Mucosa of descending colon (tissue), 3 donors: Measurements from ENCODE around the gene WARS2. TPM values are rescaled to one million over a fixed set of nuclear protein-coding genes. Genes with fewer than 3 reads are reported as not detected.

Experiments used
- ATAC-seq: fragments of 200-7000 bp; cut with Tn5 transposase; one replicate; pipeline ENCODE4 v1.9.1; 2020; ENCODE audit warnings: mild to moderate bottlenecking, moderate library complexity
- DNase-seq, 3 donors: peaks; one replicate each; pipeline ENCODE4 v3.0.0-alpha.2; 2020
- H3K36me3 ChIP-seq: fragments of 200-600 bp; one replicate; pipeline ENCODE4 v1.8.0; 2021; ENCODE audit warnings: low read depth, mild to moderate bottlenecking
- H3K4me1 ChIP-seq: fragments of 200-600 bp; one replicate; pipeline ENCODE4 v1.8.0; 2021; ENCODE audit warnings: low read depth, mild to moderate bottlenecking
- H3K4me3 ChIP-seq: fragments of 200-600 bp; one replicate; pipeline ENCODE4 v1.8.0; 2021; ENCODE audit warnings: mild to moderate bottlenecking
- H3K9me3 ChIP-seq: fragments of 200-600 bp; one replicate; pipeline ENCODE4 v1.8.0; 2021; ENCODE audit warnings: mild to moderate bottlenecking
- intact Hi-C, 2 donors: fragments of 100-400 bp; cut with DNase I in 1 of 2; cut with micrococcal nuclease in 1 of 2; formaldehyde crosslinking; loops; one replicate each; pipeline versions ENCODE4 v1.11.0 to v1.11.1; 2022; cut with DNase I, micrococcal nuclease
- total RNA-seq, 3 donors: library from RNA; stranded (reverse); fragmentation: NEBNext Ultra II Directional in 2 of 3; extraction: Animal tissue kit (Norgen Biotek cat#: 25700) in 2 of 3; gene quantifications; one replicate each; pipeline versions ENCODE4 v1.2.1 to v1.2.4, GENCODE V29; 2021 to 2023
- TF ChIP-seq, protein P1 (sequence below): fragments of 200-600 bp; IDR thresholded peaks from one replicate; pipeline ENCODE4 v1.8.0; 2022; ENCODE audit warnings: antibody characterized with exemption, mild to moderate bottlenecking
- donor health status: DM: no; HTN: no; CAD: no; lungs with moderate emphysema.
- donor health status: DM: no; HTN: no; CAD: no.
- donor health status: DM: no; HTN: yes; CAD: no.

WARS2 gene
- total RNA-seq, 3 donors from 2014 or later, result 10.5 to 14.9 (median 14.5) TPM

DNA sequence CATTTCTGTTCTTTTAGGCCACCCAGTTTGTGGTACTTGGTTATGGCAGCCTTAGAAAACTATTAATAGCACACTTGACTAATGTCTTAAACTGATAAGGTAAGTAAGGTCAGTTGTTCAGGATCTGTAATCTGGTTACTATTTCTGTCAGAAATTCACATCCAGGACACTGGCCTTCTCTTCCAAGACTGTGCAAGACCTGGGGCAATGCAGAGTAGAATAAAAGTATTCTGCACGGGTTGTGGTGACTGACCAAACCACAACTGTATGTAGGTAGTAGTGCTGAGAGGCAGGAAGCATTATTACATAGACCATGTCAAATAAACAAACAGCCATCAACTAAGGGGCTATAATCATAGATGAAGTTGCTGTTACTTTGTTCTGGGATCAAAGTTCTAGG, 46.7 kb downstream of the WARS2 start:
- no peak for ATAC-seq
- Histone ChIP-seq H3K9me3 (no peaks in the 10 kb centered on the region), H3K36me3 (no peaks in the 10 kb centered on the region), H3K4me1 (no peaks in the 10 kb centered on the region), H3K4me3 (no peak overlapping the region)
- no peak for DNase-seq
- intact Hi-C loops, result no loop called here
- TF ChIP-seq, protein P1, sequence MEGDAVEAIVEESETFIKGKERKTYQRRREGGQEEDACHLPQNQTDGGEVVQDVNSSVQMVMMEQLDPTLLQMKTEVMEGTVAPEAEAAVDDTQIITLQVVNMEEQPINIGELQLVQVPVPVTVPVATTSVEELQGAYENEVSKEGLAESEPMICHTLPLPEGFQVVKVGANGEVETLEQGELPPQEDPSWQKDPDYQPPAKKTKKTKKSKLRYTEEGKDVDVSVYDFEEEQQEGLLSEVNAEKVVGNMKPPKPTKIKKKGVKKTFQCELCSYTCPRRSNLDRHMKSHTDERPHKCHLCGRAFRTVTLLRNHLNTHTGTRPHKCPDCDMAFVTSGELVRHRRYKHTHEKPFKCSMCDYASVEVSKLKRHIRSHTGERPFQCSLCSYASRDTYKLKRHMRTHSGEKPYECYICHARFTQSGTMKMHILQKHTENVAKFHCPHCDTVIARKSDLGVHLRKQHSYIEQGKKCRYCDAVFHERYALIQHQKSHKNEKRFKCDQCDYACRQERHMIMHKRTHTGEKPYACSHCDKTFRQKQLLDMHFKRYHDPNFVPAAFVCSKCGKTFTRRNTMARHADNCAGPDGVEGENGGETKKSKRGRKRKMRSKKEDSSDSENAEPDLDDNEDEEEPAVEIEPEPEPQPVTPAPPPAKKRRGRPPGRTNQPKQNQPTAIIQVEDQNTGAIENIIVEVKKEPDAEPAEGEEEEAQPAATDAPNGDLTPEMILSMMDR, result no peak

DNA sequence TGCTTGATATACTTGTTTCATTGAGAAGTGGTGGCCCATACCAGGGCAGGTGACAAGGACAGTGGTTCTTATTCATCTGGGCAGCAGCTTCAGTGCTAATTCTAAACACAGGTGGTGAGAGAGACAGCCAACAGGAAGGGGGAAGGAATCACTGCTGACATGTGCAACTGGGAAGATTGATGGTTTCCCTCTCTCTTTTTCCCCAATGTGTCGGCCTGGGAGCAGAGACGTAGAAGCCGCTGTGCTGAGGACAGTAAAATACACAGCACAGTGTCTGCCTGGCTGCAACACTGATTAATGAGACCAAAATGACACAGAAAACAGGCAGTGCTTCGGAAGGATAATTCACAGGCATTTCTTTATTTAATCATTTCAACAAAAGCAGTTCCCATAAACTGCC, 48.8 kb downstream of the WARS2 start:
- no peak overlapping the region for H3K4me3 ChIP-seq
- intact Hi-C loops, result no loop called here
- no peaks in the 10 kb centered on the region for H3K9me3 ChIP-seq
- TF ChIP-seq, protein P1, result no peak
- DNase-seq, result no peak
- no peaks in the 10 kb centered on the region for H3K4me1 ChIP-seq
- ATAC-seq, result no peak
- H3K36me3 ChIP-seq, result no peaks in the 10 kb centered on the region

- DNase-seq, result no peak
- Histone ChIP-seq H3K36me3 (no peaks in the 10 kb centered on the region), H3K9me3 (no peaks in the 10 kb centered on the region), H3K4me1 (no peaks in the 10 kb centered on the region), H3K4me3 (no peak overlapping the region)
- TF ChIP-seq, protein P1, result no peak
- no peak for ATAC-seq
- intact Hi-C loops, result no loop called here
Observed at GRCh38 chr1:119090250-119090649, 50.2 kb downstream of the WARS2 start.

GRCh38 chr1:119086830-119087229, 53.6 kb downstream of the WARS2 start:
- H3K4me3 ChIP-seq, result no peak overlapping the region
- no peak for DNase-seq
- H3K36me3 ChIP-seq, result no peaks in the 10 kb centered on the region
- no peaks in the 10 kb centered on the region for H3K4me1 ChIP-seq
- intact Hi-C loops, result no loop called here
- no peaks in the 10 kb centered on the region for H3K9me3 ChIP-seq
- TF ChIP-seq, protein P1, result no peak
- ATAC-seq, result no peak

DNA sequence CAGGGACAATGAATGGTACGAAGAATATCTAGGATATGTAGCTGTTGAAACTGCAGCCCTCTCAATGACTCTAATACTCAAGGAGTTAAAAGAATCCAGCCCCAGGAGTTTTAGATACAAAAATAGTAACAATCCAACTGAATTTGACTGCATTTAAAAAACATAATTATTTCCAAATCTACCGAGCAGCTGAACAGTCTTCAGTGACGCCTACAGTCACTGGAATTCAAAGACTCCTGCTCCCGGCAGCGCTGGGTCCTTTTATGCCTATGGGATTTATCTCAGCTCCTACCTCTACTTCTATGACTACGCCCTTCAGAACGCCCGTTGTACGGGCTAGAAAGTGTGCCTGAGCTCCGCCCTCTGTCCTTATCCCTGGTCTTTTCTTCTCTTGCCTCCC, 55.7 kb downstream of the WARS2 start:
- TF ChIP-seq, protein P1, result no peak
- no peaks in the 10 kb centered on the region for H3K4me1 ChIP-seq
- H3K36me3 ChIP-seq, result no peaks in the 10 kb centered on the region
- H3K9me3 ChIP-seq, result no peaks in the 10 kb centered on the region
- intact Hi-C loops, result no loop called here
- ATAC-seq (no peak), DNase-seq (no peak)
- H3K4me3 ChIP-seq, result no peak overlapping the region

- Histone ChIP-seq H3K9me3 (no peaks in the 10 kb centered on the region), H3K4me1 (no peaks in the 10 kb centered on the region), H3K36me3 (no peaks in the 10 kb centered on the region), H3K4me3 (no peak overlapping the region)
- no peak for DNase-seq
- TF ChIP-seq, protein P1, result no peak
- no peak for ATAC-seq
- intact Hi-C loops, result no loop called here
Observed at GRCh38 chr1:119083980-119084379, 56.5 kb downstream of the WARS2 start.
